HCT116 (cell line): ENCODE results near the gene MGAT4A. TPM values are rescaled to one million over a fixed set of nuclear protein-coding genes. Genes with fewer than 3 reads are reported as not detected.

Source experiments
- ATAC-seq: fragments of 200-7000 bp; cut with Tn5 transposase; 2 replicates; pipeline ENCODE4 v1.9.1; 2020; ENCODE audit warnings: mild to moderate bottlenecking, moderate library complexity
- BruUV-seq: library from RNA; stranded (reverse); fragments of 400-500 nt; replicated peaks from 2 replicates; lab custom pipeline; 2021; lab: Mats Ljungman, UMichigan
- CTCF ChIA-PET: fragments of 300-600 bp; sonication (Branson Sonifier 250); formaldehyde crosslinking; loops from one replicate; lab custom pipeline; 2021; ENCODE audit warnings: antibody characterized with exemption; lab: Charles Lee
- POLR2A ChIA-PET: fragments of 300-600, 350-600 bp; sonication (Branson Sonifier 250); formaldehyde crosslinking; loops from one replicate; lab custom pipeline; 2021; ENCODE audit warnings: antibody characterized with exemption; lab: Charles Lee
- RAD21 ChIA-PET, 2 experiments: fragments of 300-600 bp; sonication (Branson Sonifier 250); formaldehyde crosslinking; loops; one replicate each; lab custom pipeline; 2023; ENCODE audit warnings: low total read pairs in 2 of 2; ENCODE audit not compliant: uncharacterized antibody in 2 of 2, unreplicated experiment in 2 of 2, low non-redundant PET in 1 of 2; lab: Charles Lee
- DNase-seq: peaks from one replicate; pipeline ENCODE4 v3.0.0-alpha.2; 2010; ENCODE audit warnings: low read depth, low spot score
- H2AFZ ChIP-seq: fragments of 200-600 bp; shearing (Covaris generic), sonication (generic); 2 replicates; pipeline ENCODE4 v1.6.1; 2017; ENCODE audit warnings: low read depth, mixed run types, mixed read lengths, antibody characterized with exemption, low read length; ENCODE audit not compliant: poor library complexity, severe bottlenecking
- H3K27ac ChIP-seq: 2 replicates; pipeline ENCODE4 v1.5.1; 2012; ENCODE audit warnings: low read depth, low read length
- H3K27me3 ChIP-seq: fragments of 200-600 bp; sonication (generic); 2 replicates; pipeline ENCODE4 v1.6.1; 2016; ENCODE audit warnings: mixed run types, low read length, mixed read lengths; ENCODE audit not compliant: insufficient read depth
- H3K36me3 ChIP-seq, 2 experiments: fragments of 200-500 bp in 1 of 2; fragments of 200-600 bp in 1 of 2; sonication (Bioruptor generic) in 1 of 2; sonication (generic) in 1 of 2; 2 replicates each; pipeline versions ENCODE4 v1.5.1 to v1.6.1; 2014 to 2016; ENCODE audit warnings: low read length in 2 of 2, inconsistent platforms in 1 of 2, mixed read lengths in 1 of 2, mixed run types in 1 of 2; ENCODE audit not compliant: insufficient read depth in 2 of 2, control insufficient read depth in 1 of 2
- H3K4me1 ChIP-seq, 2 experiments: fragments of 200-600 bp in 1 of 2; sonication (generic) in 1 of 2; 2 replicates each; pipeline versions ENCODE4 v1.5.1 to v1.6.1; 2012 to 2017; ENCODE audit warnings: low read length in 2 of 2, inconsistent platforms in 1 of 2, mild to moderate bottlenecking in 1 of 2, mixed read lengths in 1 of 2, mixed run types in 1 of 2, moderate library complexity in 1 of 2; ENCODE audit not compliant: insufficient read depth in 2 of 2, control insufficient read depth in 1 of 2
- H3K4me2 ChIP-seq: fragments of 200-600 bp; sonication (generic); 2 replicates; pipeline ENCODE4 v1.6.1; 2017; ENCODE audit warnings: mixed run types, low read length, mixed read lengths
- H3K4me3 ChIP-seq, 2 experiments: fragments of 200-600 bp in 1 of 2; sonication (generic) in 1 of 2; replicated peaks in 1 of 2; 2 replicates each; pipeline ENCODE4 v1.5.1; 2011 to 2016; ENCODE audit warnings: low read length in 2 of 2, control low read depth in 1 of 2, low read depth in 1 of 2, mild to moderate bottlenecking in 1 of 2, mixed read lengths in 1 of 2, mixed run types in 1 of 2
- H3K79me2 ChIP-seq: fragments of 200-600 bp; sonication (generic); 2 replicates; pipeline ENCODE4 v1.6.1; 2017; ENCODE audit warnings: mild to moderate bottlenecking, mixed run types, low read length, moderate library complexity, mixed read lengths; ENCODE audit not compliant: insufficient read depth
- H3K9ac ChIP-seq: fragments of 200-600 bp; sonication (generic); 2 replicates; pipeline ENCODE4 v1.6.1; 2016; ENCODE audit warnings: low read length, mixed read lengths
- H3K9me2 ChIP-seq: fragments of 200-600 bp; sonication (generic), shearing (Covaris generic); 2 replicates; pipeline ENCODE4 v1.6.1; 2017; ENCODE audit warnings: mixed run types, mild to moderate bottlenecking, moderate library complexity; ENCODE audit not compliant: insufficient read depth
- H3K9me3 ChIP-seq, 2 experiments: fragments of 200-500 bp in 1 of 2; fragments of 200-600 bp in 1 of 2; sonication (Bioruptor generic) in 1 of 2; sonication (generic) in 1 of 2; 2 replicates each; pipeline ENCODE4 v1.6.1; 2014 to 2017; ENCODE audit warnings: low read length in 2 of 2, mixed read lengths in 2 of 2, inconsistent platforms in 1 of 2, low read depth in 1 of 2, mild to moderate bottlenecking in 1 of 2, mixed run types in 1 of 2, moderate library complexity in 1 of 2; ENCODE audit not compliant: control insufficient read depth in 1 of 2, insufficient read depth in 1 of 2
- H4K20me1 ChIP-seq: fragments of 200-600 bp; sonication (generic), shearing (Covaris generic); 2 replicates; pipeline ENCODE4 v1.6.1; 2017; ENCODE audit warnings: mixed run types, mild to moderate bottlenecking, moderate library complexity; ENCODE audit not compliant: insufficient read depth
- ATF3 ChIP-seq: IDR thresholded peaks from 2 replicates; pipeline ENCODE4 v1.6.1; 2012
- CBX3 ChIP-seq: IDR thresholded peaks from 2 replicates; pipeline ENCODE4 v1.6.1; 2012; ENCODE audit warnings: low read depth
- CEBPB ChIP-seq: IDR thresholded peaks from 2 replicates; pipeline ENCODE4 v1.6.1; 2012; ENCODE audit warnings: low read depth
- EZH2phosphoT487 ChIP-seq: fragments of 200-600 bp; IDR thresholded peaks from 2 replicates; pipeline ENCODE4 v1.6.1; 2018; ENCODE audit warnings: antibody characterized with exemption, borderline replicate concordance
- FOSL1 ChIP-seq: IDR thresholded peaks from 2 replicates; pipeline ENCODE4 v1.6.1; 2012; ENCODE audit warnings: low read depth
- JUND ChIP-seq: IDR thresholded peaks from 2 replicates; pipeline ENCODE4 v1.6.1; 2012
- MAX ChIP-seq: IDR thresholded peaks from 2 replicates; pipeline ENCODE4 v1.6.1; 2012
- RAD21 ChIP-seq: IDR thresholded peaks from 2 replicates; pipeline ENCODE4 v1.6.1; 2012; ENCODE audit warnings: low read depth, mild to moderate bottlenecking
- TCF7L2 ChIP-seq: IDR thresholded peaks from 2 replicates; pipeline ENCODE4 v1.7.0; 2011; ENCODE audit warnings: borderline replicate concordance, inconsistent platforms; ENCODE audit not compliant: insufficient read depth, insufficient read length; ENCODE audit errors: extremely low read depth
- ZBTB33 ChIP-seq: IDR thresholded peaks from 2 replicates; pipeline ENCODE4 v1.6.1; 2011; ENCODE audit warnings: mild to moderate bottlenecking, low read length, moderate library complexity; ENCODE audit not compliant: insufficient replicate concordance; ENCODE audit errors: extremely low read depth
- ZFX ChIP-seq: fragments of 450-650 bp; IDR thresholded peaks from 2 replicates; pipeline ENCODE4 v1.6.1; 2017
- intact Hi-C: fragments of 100-400 bp; cut with micrococcal nuclease; formaldehyde crosslinking; loops from 2 replicates; pipeline ENCODE4 v1.10.0; 2022
- total RNA-seq: library from RNA; stranded (reverse); gene quantifications from one replicate; pipeline ENCODE4 v1.2.1, GENCODE V29; 2021; ENCODE audit not compliant: unreplicated experiment

MGAT4A gene
- total RNA-seq, 1 experiment from 2014 or later = 10.2 TPM

GRCh38 chr2:98713332-98714015, 17.5 kb downstream of the MGAT4A start:
- BruUV-seq = no TSS peak
- H3K4me2 ChIP-seq = no peak overlapping the region
- H3K4me1 ChIP-seq = no peaks in the 10 kb centered on the region
- no peak overlapping the region for H3K9ac ChIP-seq
- H3K36me3 ChIP-seq = no peaks in the 10 kb centered on the region
- H3K27me3 ChIP-seq = no peaks in the 10 kb centered on the region
- H3K4me3 ChIP-seq = no peak overlapping the region
- ChIA-PET POLR2A (no interaction called here), CTCF (no interaction called here), RAD21 (no interaction called here)
- intact Hi-C loops = no loop called here
- no peak overlapping the region for H2AFZ ChIP-seq
- ATAC-seq = no peak
- DNase-seq = no peak
- H3K27ac ChIP-seq = no peak overlapping the region
- H3K9me3 ChIP-seq = no peaks in the 10 kb centered on the region
- H3K79me2 ChIP-seq = no peaks in the 10 kb centered on the region
- no peaks in the 10 kb centered on the region for H4K20me1 ChIP-seq
- H3K9me2 ChIP-seq = no peaks in the 10 kb centered on the region
- no peak for TF ChIP-seq JUND
- TF ChIP-seq ZFX = no peak
- TF ChIP-seq RAD21 = no peak
- TF ChIP-seq CBX3 = no peak
- TF ChIP-seq ATF3 = no peak
- TF ChIP-seq MAX = no peak
- TF ChIP-seq EZH2phosphoT487 = no peak
- TF ChIP-seq CEBPB = no peak
- TF ChIP-seq ZBTB33 = no peak
- TF ChIP-seq TCF7L2 = no peak
- no peak for TF ChIP-seq FOSL1
